RCC 7860 (cell line): ENCODE measurements around the gene TFAP2A.

Experiments used
- DNase-seq: peaks from one replicate; pipeline ENCODE4 v3.0.0-alpha.2; 2015; ENCODE audit warnings: low spot score
- FAIRE-seq: peaks from 2 replicates; lab custom pipeline; 2012; peaks lifted over from hg19 to GRCh38; lab: Jason Lieb, UNC

TFAP2A gene

GRCh38 chr6:10413262-10413849 lies 1.5 kb downstream of the TFAP2A start:
- DNase-seq: no peak
- no peak for FAIRE-seq

- DNase-seq: peak; percentile 13
These were observed 2.2 kb downstream of the TFAP2A start for GRCh38 chr6:10412461-10413261.

GRCh38 chr6:10411971-10412460 lies 2.9 kb downstream of the TFAP2A start:
- FAIRE-seq: no peak
- DNase-seq: no peak

More at GRCh38 chr6:10412461-10413261, 2.2 kb downstream of the TFAP2A start:
- FAIRE-seq: no peak

GRCh38 chr6:10411131-10411970 lies 3.5 kb downstream of the TFAP2A start:
- DNase-seq: no peak
- no peak for FAIRE-seq

- DNase-seq (no peak), FAIRE-seq (no peak)
These were observed 4.4 kb downstream of the TFAP2A start for GRCh38 chr6:10410207-10411050.

GRCh38 chr6:10409731-10410206 lies 5.1 kb downstream of the TFAP2A start:
- no peak for DNase-seq
- FAIRE-seq: no peak

GRCh38 chr6:10409233-10409721 lies 5.6 kb downstream of the TFAP2A start:
- DNase-seq (no peak), FAIRE-seq (no peak)

- no peak for DNase-seq
- no peak for FAIRE-seq
These were observed 6.4 kb downstream of the TFAP2A start for GRCh38 chr6:10408457-10408856.

- FAIRE-seq (no peak), DNase-seq (no peak)
These were observed 7.2 kb downstream of the TFAP2A start for GRCh38 chr6:10407674-10408054.

GRCh38 chr6:10407018-10407673 lies 7.7 kb downstream of the TFAP2A start:
- DNase-seq (no peak), FAIRE-seq (no peak)

- FAIRE-seq: no peak
These were observed 8.3 kb downstream of the TFAP2A start for GRCh38 chr6:10406556-10406955.

GRCh38 chr6:10405513-10405900 lies 9.4 kb downstream of the TFAP2A start:
- DNase-seq: no peak
- FAIRE-seq: no peak

More at GRCh38 chr6:10406556-10406955, 8.3 kb downstream of the TFAP2A start:
- DNase-seq: no peak

GRCh38 chr6:10404799-10405512 lies 9.9 kb downstream of the TFAP2A start:
- FAIRE-seq (no peak), DNase-seq (no peak)

GRCh38 chr6:10404107-10404798 lies 10.6 kb downstream of the TFAP2A start:
- FAIRE-seq (no peak), DNase-seq (peak; percentile 92)

GRCh38 chr6:10403385-10404106 lies 11.3 kb downstream of the TFAP2A start:
- DNase-seq: peak; percentile 78
- FAIRE-seq: peak; percentile 10

- no peak for FAIRE-seq
These were observed 12.1 kb downstream of the TFAP2A start for GRCh38 chr6:10402648-10403311.

GRCh38 chr6:10401632-10402223 lies 13.1 kb downstream of the TFAP2A start:
- FAIRE-seq (no peak), DNase-seq (no peak)

More at GRCh38 chr6:10402648-10403311, 12.1 kb downstream of the TFAP2A start:
- DNase-seq: no peak
